GM19240 (cell line): ENCODE data around the gene IL36G.
"Not testable (repeated sequence)": the region's sequence is repeated elsewhere in the genome, so short reads cannot be mapped to it uniquely, and the experiment has no call there.

Experiments
- DNase-seq: peaks from one replicate; pipeline ENCODE4 v3.0.0; 2011; ENCODE audit warnings: low spot score; ENCODE audit not compliant: insufficient read length

The IL36G gene

GRCh38 chr2:112977559-112978056 lies at the start of gene IL36G:
TSS of gene IL36G (plus strand) at chr2:112978006. CDS start at chr2:112978639, 633 bp downstream.
- no peak for DNase-seq

GRCh38 chr2:112933261-112933660 lies 44.5 kb upstream of the IL36G start:
- DNase-seq = no peak

- DNase-seq = not testable (repeated sequence)
Measured at GRCh38 chr2:112934117-112934516, 43.7 kb upstream of the IL36G start.

DNA sequence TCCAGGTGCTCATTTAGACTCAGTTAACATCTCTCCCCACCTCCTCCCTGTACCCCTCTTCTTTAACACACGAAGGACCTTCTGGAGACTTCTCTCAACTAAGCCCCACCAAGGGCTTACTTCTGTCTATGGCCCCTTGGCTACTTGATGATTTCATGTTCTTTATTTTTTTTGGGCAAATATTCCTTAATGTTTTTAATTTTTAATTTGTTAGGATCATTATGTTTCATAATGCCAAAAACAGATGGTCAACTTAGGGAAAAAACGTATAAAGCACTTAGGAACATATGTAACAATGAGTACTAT lies 40.9 kb upstream of the IL36G start:
- DNase-seq = no peak

DNA sequence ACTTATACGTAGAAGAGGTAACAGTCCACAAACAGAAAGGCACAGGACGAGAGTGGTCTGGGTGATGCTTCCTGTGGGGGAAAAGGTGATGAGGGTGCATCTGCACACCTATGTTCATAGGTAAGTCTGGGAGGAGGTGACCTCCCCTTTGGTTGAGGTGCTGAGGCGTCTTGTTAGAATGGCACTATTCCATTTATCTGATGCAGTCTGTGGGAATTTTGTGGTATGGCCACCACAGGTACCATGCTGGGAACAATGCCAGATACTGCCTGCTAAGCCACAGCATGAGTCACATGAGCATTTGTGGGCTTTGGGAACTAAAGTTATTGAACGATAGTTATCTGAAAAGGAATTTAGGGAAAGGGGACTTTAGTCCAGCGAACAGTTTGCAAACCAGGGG lies 38.9 kb upstream of the IL36G start:
- no peak for DNase-seq

DNA sequence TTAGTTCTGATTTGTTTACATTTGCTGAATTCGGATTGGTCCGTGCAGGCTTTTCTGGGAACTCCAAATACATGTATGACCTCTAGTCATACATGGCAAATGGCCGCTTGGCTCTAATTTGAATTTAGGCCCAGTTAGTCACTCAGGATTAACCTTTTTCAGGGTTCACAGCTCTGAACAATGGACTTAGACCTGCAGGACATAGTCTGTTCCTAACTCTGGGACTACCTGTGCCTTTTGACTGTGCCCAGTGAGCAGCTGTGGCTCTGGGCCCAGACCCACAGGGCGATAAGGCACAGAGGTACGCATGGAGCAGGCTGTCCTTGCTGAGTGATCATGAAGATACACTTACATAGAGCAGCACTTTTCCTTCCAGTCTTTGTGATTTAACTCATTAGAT lies 38.4 kb upstream of the IL36G start:
- DNase-seq = no peak

DNA sequence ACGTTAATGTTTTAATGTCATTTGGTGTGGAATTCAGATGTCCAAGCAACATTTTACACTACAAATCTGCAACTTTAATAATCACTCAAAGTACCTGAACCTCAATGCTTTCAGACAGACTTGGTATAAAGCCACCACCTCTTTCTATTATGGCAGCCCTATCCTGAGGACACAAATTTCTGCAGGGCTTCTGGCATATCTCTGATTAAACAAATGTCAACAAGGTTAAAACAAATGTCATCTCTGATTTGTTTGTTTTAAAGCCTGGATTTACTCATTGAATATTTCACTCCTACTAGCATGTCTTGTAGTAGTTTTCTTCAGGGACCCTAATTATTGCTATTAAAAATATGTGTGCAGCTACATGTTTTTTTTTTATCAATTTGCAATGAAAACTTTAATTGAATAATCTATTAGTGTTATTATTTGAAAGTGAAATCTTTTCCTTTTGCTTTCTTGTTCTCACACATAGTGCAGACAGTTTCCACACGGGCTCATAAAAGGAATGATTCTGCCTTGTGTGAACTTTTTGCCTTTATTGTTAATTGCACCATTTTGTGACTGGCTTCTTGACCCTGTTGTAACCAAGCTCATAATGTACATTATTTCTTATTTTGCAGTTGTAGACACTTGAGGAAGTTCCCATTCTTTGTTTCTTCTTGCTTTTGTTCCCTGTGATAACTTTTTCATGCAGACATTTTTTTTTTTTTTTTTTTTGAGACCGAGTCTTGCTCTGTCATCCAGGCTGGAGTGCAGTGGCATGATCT lies 36.8 kb upstream of the IL36G start:
- DNase-seq = no peak

DNA sequence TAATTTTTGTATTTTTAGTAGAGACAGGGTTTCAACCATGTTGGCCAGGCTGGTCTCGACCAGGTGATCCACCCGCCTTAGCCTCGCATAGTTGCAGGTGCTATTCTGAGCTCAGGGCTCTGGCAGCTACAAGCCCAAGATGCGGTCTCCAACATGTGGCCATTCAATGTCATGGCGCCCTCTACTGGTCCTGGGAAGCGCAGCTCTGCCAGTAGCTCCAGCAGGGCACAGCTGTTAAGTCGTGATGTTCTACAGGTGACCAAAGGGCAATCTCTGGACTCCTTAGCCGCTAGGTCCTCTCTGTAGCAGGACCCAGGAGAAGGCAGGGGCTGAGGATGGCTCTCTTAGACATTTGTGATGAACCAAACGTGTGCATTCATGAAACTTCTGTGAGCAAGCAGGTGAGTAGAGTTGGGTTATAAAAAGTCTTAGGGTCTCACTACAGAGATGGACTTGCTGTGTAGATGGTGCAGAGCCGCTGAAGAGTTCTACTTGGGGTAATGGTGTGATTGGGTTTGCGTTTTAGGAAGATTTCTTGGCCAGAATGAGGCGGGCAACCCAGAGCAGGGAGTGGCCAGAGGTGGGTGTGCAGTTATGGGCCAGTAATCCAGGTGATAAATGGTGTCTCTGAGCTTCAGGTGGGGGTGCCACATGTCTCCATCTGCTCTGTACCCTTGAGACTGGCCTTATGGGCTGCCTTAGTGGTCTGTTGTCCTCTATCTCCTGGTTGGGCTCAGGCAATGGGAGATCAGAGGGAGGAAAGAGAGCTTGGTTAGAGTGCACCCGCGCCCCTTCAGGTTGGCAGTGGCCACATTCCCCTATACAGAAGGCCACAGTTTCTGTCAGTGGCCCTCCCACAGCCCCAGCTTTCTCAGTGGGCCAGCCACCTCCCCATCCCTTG lies 35.8 kb upstream of the IL36G start:
- DNase-seq = peak; percentile 47

- DNase-seq = no peak
Measured at GRCh38 chr2:112942654-112943002, 35.2 kb upstream of the IL36G start.

DNA sequence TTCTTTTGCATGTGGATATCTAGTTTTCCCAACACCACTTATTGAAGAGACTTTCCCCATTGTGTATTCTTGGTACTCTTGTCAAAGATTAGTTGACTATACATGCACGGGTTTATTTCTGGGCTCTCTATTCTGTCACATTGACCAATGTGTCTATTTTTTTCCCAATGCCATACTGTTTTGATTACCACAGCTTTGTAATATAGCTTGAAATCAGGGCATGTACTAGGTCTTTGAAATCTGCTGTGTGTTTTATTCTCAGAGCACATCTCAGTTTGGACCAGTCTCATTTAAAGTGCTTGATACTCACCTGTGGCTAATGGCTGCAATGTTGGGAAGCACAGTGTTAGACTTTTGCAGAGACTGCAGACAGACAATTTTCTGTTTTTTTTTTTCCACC lies 32.8 kb upstream of the IL36G start:
- DNase-seq = no peak

- DNase-seq = no peak
Measured at GRCh38 chr2:112946086-112946485, 31.7 kb upstream of the IL36G start.

- no peak for DNase-seq
Measured at GRCh38 chr2:112947374-112947773, 30.4 kb upstream of the IL36G start.

- no peak for DNase-seq
Measured at GRCh38 chr2:112949456-112949855, 28.4 kb upstream of the IL36G start.

DNA sequence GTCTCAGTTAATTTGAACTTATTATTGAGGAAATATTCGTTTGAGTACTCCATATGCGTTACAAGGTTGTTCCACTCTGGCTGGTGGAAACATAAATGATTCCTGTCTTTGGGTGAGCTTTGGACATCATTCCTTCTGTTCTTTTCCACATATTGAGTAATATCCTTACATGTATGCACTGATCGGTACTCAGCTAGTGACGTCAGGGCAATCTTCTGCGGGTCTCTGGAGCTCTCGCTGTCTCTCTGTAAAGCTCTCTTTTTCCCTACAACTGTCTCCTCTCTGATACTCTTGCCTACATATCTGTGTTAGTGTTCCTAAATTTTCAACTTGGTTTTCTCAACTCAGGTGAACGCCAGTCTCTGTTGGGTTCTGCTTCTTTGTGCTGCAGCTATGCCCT lies 23.4 kb upstream of the IL36G start:
- no peak for DNase-seq

DNA sequence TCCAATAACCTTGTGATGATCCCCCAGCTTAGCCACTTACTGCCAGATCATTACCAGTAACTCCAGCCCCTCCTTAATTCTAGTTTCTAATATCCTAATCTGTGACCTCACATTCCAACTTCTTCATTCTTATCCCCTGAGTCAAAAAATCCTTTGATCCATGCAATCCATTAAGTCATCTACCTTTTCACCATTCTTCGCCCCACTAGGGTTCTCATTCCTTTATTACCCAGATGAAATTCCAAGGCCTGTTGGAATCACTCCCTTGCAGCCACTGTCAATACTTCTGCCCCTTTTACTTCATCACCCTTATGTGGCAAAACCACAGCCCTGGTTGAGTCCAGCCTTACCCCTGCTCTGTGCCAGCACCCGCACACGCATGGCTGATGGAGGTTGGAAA lies 20.3 kb upstream of the IL36G start:
- no peak for DNase-seq

DNA sequence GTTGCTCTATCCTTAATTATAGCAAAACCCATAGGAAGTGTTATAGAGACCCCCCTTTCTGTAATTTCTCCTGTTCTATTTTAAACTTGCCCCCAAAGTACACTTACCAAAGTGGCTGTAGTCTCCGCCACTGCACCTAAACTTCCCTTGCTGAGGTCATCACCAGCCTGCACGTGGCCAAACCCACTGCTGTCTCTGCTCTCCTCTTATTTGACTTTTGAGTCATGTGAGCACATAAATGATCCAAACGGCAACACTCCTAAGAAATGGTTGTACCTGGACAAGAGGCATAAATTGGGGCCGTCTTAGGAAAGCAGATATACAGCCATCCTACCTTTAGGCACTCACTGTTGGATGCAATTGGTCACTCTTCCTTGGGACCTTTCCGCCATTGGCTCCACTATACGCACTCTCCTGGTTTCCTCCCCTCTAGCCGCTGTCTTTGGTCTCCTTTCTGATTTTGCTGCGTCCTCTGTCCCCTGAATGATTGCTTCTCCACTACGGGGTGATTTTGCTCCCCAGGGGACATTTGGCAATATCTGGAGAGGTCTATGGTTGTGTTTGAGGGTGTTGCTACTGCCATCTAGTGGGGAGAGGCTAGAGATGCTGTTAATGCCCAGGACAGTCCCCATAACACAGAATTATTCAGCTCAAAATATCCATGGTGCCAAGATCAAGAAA lies 19.2 kb upstream of the IL36G start:
- peak; percentile 35 for DNase-seq

DNA sequence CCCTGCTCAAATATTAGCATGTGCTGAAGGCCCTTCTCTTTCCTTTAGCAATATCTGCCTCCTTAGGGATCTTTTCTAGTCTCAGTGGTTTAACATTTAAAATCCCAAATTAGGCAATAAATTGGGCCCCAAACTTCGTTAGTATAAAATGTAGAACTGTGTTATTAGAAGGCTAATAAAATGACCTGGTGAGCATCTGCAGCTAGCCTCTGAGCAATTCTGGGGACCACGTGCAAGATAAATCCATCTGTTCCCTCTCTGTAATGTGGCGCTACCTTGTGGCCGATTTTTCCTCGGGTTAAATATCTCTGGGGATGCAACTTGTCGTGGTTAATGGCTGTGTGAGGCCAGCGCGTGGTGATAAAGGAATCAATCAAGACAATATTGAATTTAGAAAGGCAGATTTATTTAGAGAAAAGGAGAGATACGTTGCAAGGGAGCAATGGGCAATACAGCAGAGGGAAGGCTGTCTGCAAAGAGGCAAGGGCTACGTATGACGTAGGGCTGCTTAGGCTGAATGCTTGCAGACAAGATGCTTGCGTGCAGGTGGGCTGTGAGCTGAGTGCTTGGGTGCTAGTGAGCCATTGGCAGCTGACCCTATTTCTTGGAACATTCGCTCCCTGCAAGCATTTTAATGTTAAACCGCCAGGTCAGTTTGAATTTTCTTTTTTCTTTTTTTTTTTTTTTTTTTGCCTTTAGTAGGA lies 18.5 kb upstream of the IL36G start:
- DNase-seq = no peak

- DNase-seq = no peak
Measured at GRCh38 chr2:112960230-112960825, 17.5 kb upstream of the IL36G start.

DNA sequence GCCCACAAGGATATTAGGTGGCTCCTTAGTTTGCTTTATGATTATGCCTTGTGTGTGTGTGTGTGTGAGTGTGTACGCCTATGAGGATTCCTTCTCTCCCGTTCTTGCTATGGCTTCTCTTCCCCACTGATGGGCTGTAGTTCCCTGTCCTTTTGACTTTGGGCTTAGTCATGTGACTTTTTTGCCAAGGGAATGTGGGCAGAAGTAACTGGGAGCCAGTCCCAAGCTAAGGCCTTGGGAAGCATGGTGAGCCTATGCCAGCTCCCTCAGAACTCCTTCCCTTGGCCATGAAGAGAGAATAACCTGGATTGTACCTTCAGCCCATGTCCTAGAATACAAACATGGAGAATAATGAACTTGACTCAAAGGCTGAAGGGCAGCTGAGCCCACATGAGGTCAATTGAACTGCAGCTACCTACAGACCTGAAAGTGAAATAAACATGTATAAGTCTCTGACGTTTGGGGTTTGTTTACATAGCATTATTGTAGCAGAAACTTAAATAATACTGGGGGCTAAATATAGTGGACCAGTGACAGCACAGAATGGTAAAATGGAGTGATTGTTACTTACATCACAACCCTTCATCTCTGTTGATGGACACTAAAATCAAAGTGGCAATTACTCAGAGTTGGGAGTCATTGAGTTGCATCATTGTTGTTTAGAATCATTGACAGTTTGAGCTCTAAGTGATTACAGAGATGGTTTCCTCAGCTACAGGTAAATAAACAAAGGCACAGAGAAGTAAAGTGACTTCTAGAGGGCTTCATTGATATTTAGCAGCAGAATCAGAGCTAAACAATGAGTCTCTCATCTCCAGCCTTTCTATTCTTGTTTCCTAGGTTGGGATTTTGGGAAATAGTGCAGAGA lies 15.3 kb upstream of the IL36G start:
- no peak for DNase-seq

GRCh38 chr2:112967023-112967422 lies 10.8 kb upstream of the IL36G start:
- no peak for DNase-seq
